Daoy (cell line): ENCODE data around the gene ITPR1. TPM values are rescaled to one million over a fixed set of nuclear protein-coding genes. Genes with fewer than 3 reads are reported as not detected.

ENCODE experiments used
- DNase-seq: peaks from one replicate; pipeline ENCODE4 v3.0.0-alpha.2; 2015; ENCODE audit warnings: low read depth
- total RNA-seq: library from RNA; depleted of rRNA; stranded (reverse); fragments of >200 nt; shearing (Covaris generic); gene quantifications from 2 replicates; pipeline ENCODE4 v1.2.3, GENCODE V29; 2014

ITPR1 gene
- total RNA-seq, 1 experiment from 2014 or later: 9.8 TPM

DNA sequence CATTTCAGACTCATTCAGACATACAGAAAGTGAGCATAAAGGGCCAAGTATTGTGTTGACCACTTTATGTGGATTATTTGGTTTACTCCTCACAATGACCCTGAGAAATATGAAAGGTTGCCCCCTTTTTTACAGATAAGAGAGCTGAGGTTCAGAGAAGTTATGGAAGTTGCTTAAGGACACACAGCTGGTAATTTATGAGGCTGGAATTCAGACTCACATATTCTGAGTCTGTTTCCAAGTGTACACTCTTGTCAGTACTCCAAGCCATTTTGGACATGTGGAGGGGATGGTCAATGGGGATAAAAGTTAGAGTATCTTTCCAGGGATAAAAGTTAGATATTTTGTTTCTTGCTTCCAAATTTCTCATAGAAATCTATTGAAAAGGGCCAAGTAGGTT lies 15.9 kb downstream of the ITPR1 start:
- DNase-seq: no peak

- no peak for DNase-seq
These were observed 17.0 kb downstream of the ITPR1 start for GRCh38 chr3:4509983-4510755.

- no peak for DNase-seq
These were observed 18.5 kb downstream of the ITPR1 start for GRCh38 chr3:4511491-4512262.

DNA sequence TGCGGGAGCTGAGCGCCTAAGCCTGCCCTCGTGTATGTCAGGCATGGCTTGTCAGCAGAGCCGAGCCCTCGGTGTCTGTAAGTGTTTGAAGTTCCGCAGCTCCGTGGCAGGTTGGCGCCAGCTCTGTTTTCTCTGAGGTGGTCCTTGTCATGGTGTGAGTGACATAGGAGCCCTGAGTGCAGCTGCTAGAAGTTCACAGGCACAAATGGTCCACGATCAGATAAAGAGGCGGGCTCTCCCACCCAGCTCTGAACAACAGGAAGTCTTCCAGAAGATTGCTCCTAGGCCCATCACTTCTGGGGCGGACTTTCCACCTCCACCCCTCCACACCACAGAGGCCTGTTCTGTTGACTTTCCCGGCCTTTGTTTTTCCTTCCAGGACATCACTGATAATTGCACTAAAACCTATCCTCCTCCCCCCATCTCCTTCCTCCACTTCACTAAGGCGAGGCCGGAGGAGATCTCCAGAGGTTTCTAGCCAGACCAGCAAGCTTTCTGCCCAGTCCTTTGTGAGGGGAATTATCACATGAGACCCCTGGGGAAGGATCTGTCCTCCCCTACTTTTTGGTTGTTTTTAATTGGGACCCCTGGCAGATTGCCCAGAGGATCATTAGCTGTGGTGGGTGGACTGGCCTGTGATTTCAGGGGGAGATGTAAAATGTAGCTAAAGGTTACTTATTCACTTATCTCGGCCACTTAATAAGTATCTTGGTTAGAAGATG lies 19.9 kb downstream of the ITPR1 start:
- no peak for DNase-seq

DNA sequence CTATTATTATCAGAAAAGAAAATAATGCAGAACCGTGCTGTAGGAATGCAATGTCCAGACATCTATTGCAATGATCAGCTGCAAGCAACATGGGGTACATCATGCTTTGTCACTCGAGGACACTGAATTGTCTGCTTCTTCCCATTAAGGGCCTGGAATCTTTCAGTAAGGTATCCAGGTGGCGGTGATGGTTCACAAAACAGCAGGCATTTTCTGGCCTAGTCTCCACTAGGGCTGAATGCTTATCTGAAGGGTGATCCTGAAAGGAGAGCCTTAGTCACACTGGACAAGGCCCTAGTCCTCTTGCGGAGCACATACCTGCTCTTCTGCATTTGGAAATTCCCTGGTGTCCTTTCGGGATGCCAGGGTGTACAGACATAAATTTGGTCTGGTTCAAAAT lies 21.2 kb downstream of the ITPR1 start:
- no peak for DNase-seq

GRCh38 chr3:4514916-4515315 lies 21.8 kb downstream of the ITPR1 start:
- DNase-seq: no peak

DNA sequence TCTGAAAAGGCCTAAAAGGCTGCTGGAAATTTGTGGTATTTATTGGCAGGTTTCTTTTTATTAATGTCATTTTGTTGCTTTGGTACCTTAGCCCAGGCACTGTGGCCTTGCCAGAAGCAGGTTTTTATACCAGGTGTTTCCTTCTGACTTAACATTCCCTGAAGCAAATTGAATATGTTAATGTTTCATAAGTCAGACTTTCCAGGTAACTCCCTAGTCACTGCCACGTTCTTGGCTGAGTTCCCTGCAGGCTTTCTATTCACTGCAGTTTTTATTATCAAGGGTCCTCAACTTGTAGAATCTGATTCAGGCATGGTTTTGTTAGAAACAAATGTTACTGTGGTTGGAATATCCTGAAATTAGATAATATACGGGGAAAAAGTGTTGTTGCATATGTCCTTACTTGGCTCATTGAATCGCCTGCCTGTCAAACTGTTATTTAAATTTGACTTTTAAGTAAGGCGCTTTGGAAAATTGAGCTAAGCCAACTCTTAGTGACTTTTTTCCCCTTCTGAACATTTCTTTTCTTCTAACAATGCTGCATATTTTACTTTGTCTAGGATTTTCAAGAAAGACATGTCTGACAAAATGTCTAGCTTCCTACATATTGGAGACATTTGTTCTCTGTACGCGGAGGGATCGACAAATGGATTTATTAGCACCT lies 22.9 kb downstream of the ITPR1 start:
- no peak for DNase-seq

DNA sequence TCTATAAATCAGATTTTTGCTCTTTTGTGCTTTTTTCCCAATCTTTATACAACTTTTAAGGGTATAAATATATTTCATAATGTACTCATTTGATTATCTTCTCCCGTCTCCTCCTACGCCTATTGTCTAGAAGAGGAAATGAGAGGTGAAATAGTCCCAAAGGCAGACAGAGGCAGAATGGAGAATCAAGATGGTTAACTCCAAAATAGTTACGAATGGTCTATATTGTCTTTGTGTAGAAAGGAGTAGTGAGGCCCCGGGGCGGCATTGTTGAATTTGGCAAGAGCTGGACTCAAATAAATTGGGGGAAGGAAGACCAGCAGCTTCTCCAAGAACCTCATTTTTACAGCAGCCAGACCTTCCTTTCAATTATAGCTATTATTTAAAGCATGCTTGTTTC lies 23.9 kb downstream of the ITPR1 start:
- DNase-seq: no peak

DNA sequence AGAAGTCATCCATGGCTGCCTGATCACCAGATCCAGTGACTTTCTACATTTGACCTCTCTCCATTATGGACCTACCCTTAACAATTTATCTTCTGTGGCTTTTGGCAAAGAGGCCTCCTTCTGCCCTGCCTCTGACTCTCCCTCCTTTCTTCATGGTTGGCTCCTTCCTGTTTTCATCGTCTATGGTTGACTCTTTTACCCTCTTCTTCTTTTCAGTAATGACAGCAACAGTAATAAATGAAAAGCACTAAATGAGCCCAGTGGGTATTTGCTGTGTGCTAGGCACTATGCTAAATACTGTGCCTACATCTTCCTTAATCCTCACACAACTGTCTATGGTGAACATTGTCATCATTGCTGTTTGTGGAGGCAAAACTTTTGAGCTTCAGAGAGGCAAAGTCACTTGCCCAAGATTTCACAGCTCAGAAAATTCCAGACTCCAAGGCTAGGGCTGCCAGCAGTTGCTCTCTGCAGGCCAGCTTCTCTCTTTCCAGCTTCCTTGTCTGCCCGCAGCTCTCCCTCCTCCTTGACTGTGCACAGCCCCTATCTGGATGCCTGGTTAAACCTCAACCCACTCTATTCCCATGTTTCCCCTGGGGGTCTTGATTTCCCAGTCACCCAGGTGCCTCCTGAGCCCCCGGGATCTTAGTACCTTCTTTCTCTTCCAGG lies 24.6 kb downstream of the ITPR1 start:
- DNase-seq: no peak

DNA sequence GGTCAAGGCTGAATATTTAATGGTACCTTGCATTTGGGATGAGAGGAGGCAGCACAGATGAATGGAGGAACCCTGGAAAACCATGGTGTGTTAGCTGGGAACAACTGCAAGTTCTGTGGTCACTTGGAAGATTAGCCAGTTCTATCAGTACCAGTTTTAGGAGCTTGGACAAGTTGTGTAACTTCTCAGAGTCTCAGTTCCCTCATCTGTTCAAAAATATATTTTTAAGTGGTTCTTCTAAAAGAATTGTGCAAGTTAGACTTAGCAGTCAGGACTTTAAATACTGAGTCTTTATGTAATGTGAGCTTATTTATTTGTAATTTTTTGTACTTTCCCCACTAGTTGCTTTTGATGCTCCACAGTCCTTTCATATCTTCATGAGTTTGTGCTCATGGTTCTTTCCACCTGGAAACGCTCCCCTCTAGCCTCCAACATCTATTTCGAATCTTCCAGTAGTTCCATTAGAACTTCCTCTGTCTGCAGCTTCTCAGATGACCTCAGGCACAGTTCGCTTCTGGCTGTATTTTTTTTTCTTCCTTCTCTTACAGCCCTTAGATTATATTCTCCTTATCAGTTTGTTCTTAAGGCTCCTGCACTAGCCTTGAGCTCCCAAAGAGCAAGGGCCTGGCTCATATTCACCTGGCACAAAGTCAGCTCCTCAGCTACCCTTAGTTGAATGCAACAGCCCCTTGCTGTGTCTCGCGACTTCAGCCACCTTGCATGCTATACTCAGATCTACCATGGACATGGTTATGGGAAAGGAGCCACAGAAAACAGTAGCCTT lies 27.1 kb downstream of the ITPR1 start:
- no peak for DNase-seq

- no peak for DNase-seq
These were observed 29.8 kb downstream of the ITPR1 start for GRCh38 chr3:4522947-4523346.

GRCh38 chr3:4523710-4524698 lies 30.9 kb downstream of the ITPR1 start:
- DNase-seq: peak; percentile 25

GRCh38 chr3:4525560-4526223 lies 32.5 kb downstream of the ITPR1 start:
- DNase-seq: no peak

GRCh38 chr3:4528320-4528719 lies 35.2 kb downstream of the ITPR1 start:
- no peak for DNase-seq

GRCh38 chr3:4528819-4529600 lies 35.9 kb downstream of the ITPR1 start:
- DNase-seq: no peak

DNA sequence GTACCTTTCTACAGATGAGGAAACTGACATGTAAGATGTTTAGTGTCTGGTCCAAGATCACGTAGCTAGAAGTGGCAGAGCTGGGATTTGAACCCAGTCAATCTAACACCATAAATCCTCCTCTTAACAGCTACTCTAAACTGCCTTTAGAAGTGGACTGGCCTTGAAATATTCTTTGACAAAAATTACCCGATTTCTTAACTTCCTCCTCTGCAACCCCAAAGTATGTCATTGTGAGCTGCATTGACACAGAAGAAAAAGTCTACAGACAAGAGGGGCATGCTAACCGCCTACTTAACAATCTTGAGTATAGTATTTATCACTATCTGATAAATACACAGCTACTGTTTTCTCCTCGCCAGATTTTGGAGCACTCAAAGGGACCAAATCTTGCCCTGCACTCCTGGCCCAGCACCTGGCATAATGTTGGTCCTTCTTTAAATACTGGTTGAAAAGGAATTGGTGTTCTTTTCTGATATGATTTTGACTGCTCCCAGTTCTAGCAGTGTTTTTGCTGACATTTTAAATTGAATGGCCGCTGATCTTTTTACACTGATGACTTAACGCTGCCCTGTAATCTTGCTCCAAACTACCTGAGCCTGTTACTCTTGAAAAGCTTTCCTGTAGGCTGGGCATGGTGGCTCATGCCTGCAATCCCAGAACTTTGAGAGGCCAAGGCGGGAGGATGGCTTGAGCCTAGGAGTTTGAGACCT lies 36.9 kb downstream of the ITPR1 start:
- DNase-seq: no peak

GRCh38 chr3:4531478-4532025 lies 38.4 kb downstream of the ITPR1 start:
- DNase-seq: peak; percentile 16
